ENCODE measurements around the gene WNK1. TPM values are rescaled to one million over a fixed set of nuclear protein-coding genes. Genes with fewer than 3 reads are reported as not detected.

WNK1 gene
- total and polyA plus RNA-seq, 2 of the 8 experiments (the other 6 are each of a cell fraction or from before 2014, with no cell fraction given): 88.2 to 157 TPM

DNA sequence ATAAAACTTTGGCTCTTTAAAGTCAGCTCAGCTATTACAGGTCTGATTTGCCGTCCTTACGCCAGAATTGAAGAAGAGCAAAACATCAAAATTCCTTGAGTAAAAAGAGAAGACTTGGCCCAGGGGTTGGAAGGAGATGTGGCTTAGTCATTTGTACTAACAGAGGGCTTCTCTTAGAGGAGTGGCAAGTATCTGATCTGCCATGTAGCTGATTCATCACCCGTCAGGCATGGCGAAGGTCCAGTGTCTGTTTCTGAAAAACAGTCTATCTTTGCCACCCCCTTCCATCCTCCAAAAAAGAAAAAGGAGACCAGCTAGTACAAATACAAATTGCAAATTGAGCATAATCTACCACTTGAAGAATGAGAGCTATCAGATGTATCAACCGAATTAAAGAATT is 105.2 kb downstream of the WNK1 start:
- Histone ChIP-seq H3K4me1 (replicated peaks in 1 of 4; ENCODE audit: control insufficient read depth in 3 of 4, insufficient read depth in 4 of 4, low read length in 3 of 4) (no peaks in the 10 kb centered on the region), H3K18ac (ENCODE audit: extremely low read depth, low read length) (no peak overlapping the region), H2BK120ac (replicated peaks; ENCODE audit: low read depth, low read length) (no peak overlapping the region), H3K14ac (ENCODE audit: insufficient read length) (no peak overlapping the region), H3K56ac (replicated peaks; ENCODE audit: insufficient read length, low read depth, low read length) (no peak overlapping the region), H2BK5ac (ENCODE audit: low read depth, low read length) (no peak overlapping the region), H4K8ac (ENCODE audit: extremely low read depth, insufficient read depth, low read length) (no peak overlapping the region), H3K23ac (ENCODE audit: insufficient read length) (no peak overlapping the region), H3K9me3 (ENCODE audit: insufficient read depth in 2 of 2, low read depth in 1 of 2, low read length in 1 of 2) (no peaks in the 10 kb centered on the region), H3K23me2 (ENCODE audit: low read depth, low read length) (no peaks in the 10 kb centered on the region), H2BK12ac (ENCODE audit: low read depth, low read length) (no peak overlapping the region), H4K91ac (replicated peaks; ENCODE audit: insufficient read length, low read length) (no peak overlapping the region), H3K9ac (replicated peaks in 1 of 4; ENCODE audit: extremely low read depth in 1 of 4, low read depth in 3 of 4, low read length in 3 of 4) (no peak overlapping the region), H3K79me1 (ENCODE audit: low read depth, low read length) (no peaks in the 10 kb centered on the region), H2AK5ac (ENCODE audit: low read depth, low read length) (no peak overlapping the region), H3K27ac (ENCODE audit: low read depth, low read length) (no peak overlapping the region), H3K4ac (replicated peaks; ENCODE audit: insufficient read length, low read depth, low read length) (no peak overlapping the region), H2BK20ac (ENCODE audit: low read length) (no peak overlapping the region), H3K79me2 (ENCODE audit: control insufficient read depth in 1 of 2, insufficient read depth in 2 of 2, low read length in 2 of 2) (peaks cover 0 to under 1% of the 10 kb centered on the region in 2 experiments; a peak in 1 of 4 replicates), H4K20me1 (replicated peaks in 1 of 2; ENCODE audit: control insufficient read depth in 1 of 2, insufficient read depth in 2 of 2, low read length in 2 of 2) (peaks cover 2% of the 10 kb centered on the region in 2 experiments), H2BK15ac (ENCODE audit: low read length) (no peak overlapping the region), H3K36me3 (ENCODE audit: control insufficient read depth in 2 of 4, insufficient read depth in 4 of 4, low read length in 3 of 4) (peaks cover 6 to 39% (median 14%) of the 10 kb centered on the region in 4 experiments; a peak in 7 of 8 replicates), H3K4me3 (ENCODE audit: extremely low read depth in 1 of 4, insufficient read depth in 2 of 4, low read depth in 3 of 4, low read length in 4 of 4) (no peak overlapping the region), H2AFZ (ENCODE audit: low read length) (no peak overlapping the region), H3K4me2 (ENCODE audit: insufficient read depth in 1 of 2, low read depth in 2 of 2, low read length in 2 of 2) (no peak overlapping the region), H3K27me3 (replicated peaks in 1 of 4; ENCODE audit: control insufficient read depth in 3 of 4, extremely low read depth in 1 of 4, insufficient read depth in 3 of 4, low read length in 3 of 4) (no peaks in the 10 kb centered on the region), H4K5ac (ENCODE audit: insufficient read length, low read depth, low read length) (no peak overlapping the region)
- FAIRE-seq (no peak), DNase-seq (ENCODE audit: low read depth in 1 of 2, low spot score in 2 of 2) (no peak)
- 92% methylated on average over 5 of the region's 5 CpGs; no CpG with 5 or more reads in 1 of the 2 experiments for WGBS, 2 experiments (ENCODE audit: extremely low coverage in 1 of 2, insufficient coverage in 1 of 2, insufficient read length in 1 of 2, insufficient replicate concordance in 2 of 2, low coverage in 1 of 2, low lambda C conversion rate in 2 of 2, missing lambda C conversion rate in 1 of 2)
- CTCF ChIA-PET (ENCODE audit: partially characterized antibody): interaction anchor here (1.0 to 2.1 kb wide), 5 partner anchors 10 to 282 kb away, joined by 3 to 7 read pairs (median 4); no protein-coding TSS in a partner anchor
- POLR2A ChIA-PET (ENCODE audit: partially characterized antibody): no interaction called here
- TF ChIP-seq EP300 (IDR thresholded peaks at IDR 0.05; ENCODE audit: borderline replicate concordance in 1 of 2, low read depth in 2 of 2, low read length in 2 of 2) (no peak), HDAC2 (IDR thresholded peaks at IDR 0.05; ENCODE audit: borderline replicate concordance in 1 of 2, low read depth in 2 of 2, low read length in 2 of 2) (no peak), CEBPB (IDR thresholded peaks at IDR 0.05; ENCODE audit: low read depth, low read length) (no peak), TCF12 (IDR thresholded peaks at IDR 0.05; ENCODE audit: low read depth, low read length) (no peak)

Data from H1 (cell line).